Activated effector memory CD4-positive, alpha-beta T cell treated with anti-CD3 and anti-CD28 coated beads, Interleukin-2, amount 50 U/mL, for 16 hours (primary cell): ENCODE results near the gene ITSN1.
"Not testable (repeated sequence)": the region's sequence is repeated elsewhere in the genome, so short reads cannot be mapped to it uniquely, and the experiment has no call there.

ENCODE experiments used
- DNase-seq: peaks from one replicate; pipeline ENCODE4 v3.0.0-alpha.2; 2020

ITSN1 gene

DNA sequence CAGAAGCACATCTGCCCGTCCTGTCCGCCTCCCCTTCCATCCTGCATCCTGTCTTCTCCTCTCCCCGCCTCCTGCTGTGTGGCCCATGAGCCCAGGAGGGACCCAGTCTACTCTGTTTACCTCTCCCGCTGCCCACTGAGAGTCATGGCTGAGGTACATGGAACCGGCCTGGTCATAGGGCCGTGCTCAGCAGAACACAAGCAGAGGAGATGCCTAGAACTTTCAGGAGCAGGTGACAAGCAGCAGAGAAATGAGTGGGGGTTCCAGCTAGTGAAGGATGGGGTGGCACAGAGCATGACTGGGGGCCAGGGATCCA lies 202.5 kb downstream of the ITSN1 start:
- DNase-seq: no peak

DNA sequence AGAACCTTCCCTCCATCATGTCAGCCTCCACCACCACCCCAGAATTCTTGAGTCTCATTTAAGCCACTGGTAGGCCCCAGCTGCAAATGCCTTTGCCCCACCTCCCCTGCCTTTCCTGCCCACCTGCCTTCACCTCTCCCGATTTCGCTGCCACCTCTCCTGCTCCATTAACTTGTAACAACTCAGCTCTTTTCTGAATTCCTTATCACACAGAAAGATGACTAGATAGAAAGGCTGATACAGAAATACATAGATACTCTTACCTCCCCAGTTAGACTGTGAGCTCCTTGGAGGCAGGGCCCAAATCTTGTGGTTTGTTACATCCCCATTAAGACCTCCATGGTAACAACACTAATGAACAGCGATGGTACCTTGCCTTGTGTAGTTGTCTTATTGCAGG lies 203.8 kb downstream of the ITSN1 start:
- no peak for DNase-seq

DNA sequence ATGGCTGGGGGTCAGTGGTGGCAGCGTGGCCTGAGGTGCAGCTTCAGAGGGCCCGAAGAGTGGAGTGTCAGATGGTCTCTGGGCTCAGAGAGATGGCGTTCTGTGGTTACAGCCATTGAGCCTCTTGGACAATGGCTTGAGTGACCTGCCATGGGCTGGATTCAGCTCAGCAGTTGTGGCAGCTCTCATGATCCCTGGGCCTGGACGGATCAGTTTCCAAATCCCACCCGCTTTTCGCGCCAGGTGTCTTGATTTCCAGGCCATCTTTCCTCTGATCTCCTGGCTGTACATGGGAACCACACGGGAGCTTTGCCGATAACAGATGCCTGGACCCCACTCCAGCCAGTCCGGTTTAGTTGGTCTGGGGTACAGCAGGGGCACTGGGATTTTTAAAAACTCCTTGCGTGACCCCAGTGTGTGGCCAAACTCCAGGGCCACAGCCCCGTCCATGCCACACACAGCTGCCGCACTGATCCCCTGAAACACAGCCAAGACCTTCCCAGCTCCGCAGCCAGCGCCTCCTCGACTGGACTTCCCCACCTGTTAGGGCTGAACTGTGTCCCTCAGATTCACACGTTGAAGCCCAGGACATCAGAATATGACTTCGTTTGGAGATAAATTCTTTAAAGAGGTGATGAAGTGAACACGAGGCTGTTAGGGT lies 205.4 kb downstream of the ITSN1 start:
- no peak for DNase-seq

DNA sequence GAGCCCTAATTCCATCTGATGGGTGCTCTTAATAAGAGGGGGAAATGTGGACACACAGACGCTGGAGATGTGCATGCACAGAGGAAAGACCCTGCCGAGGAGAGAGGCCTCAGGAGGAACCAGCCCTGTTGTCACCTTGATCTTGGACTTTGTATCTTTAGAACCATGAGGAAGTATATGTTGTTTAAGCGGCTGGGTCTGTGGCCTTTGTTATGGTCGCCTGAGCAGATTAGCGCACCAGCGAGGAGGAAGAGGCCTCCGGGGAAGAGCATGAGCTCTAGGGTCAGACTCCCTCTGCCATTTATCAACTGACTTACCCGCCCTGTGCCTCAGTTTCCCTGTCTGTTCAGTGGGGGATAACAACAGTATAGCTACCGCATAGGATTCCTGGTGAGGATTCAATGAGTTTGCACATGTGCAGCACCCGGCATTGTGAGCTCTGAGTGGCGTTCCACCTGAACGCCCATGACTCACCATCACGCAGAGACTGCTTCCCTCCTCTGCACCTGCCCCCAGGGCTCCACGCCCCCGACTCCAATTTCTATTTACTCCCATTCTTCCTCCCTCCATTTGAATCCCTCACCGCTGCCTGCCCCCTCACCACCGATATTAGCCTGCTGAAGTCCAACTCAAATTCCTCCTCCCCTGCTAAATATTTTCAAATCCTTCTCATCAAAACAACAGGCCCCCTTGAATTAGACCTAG lies 206.1 kb downstream of the ITSN1 start:
- no peak for DNase-seq

DNA sequence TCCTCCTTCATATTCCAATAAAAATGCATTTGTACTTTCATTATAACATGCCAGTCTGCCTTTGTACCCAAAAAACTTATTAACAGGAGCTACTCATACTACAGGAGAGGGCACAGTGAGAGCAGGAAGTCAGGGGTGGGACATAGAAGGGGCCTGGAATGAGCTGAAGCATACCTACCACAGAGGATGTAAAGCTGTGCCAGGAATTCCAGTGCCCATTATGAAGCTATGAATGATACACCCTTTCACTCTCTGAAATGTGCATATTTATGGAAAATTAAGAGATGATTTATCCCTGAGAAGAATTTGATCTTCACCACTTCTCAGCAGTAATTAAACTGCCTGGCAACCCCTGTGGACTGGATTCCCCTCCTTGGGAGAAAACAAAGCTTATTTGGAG lies 207.5 kb downstream of the ITSN1 start:
- no peak for DNase-seq

DNA sequence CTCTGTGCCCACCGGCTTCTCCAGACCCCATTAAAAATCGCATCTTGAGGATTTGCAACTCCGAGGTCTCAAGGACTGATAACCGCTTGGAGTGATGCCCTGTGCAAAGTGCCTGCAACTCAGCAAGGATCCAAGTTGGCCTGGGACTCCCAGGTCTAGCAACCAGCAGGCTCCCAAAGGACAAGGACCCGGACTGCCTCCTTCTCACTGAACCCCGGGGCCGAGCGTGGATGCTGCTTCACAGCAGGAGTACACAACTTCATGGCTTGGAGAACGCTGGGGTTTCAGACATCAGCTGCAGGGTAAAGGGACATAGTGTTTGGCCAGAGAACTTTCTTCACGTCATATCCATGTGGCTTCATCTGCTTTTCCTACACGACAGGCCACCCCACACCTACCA lies 208.1 kb downstream of the ITSN1 start:
- DNase-seq: no peak

DNA sequence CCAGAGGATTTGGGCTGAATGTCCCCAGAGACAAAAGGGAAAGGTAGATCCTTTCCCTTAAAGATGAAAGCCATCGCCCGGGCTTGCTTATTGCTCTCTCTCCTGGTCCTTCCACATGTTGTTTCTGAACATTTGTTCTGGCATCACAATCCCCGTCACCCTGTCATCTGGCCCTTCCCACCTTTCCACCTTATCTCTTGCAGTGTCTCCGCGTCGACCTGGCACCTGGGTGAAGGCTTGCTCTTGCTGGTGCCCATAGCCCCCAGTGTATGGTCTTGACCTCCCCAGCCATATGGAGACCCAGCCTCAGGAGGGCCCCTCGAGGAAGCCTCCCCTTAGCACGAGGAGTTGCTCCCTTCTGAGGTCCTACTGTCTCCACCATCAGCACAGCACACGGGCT lies 208.7 kb downstream of the ITSN1 start:
- no peak for DNase-seq

DNA sequence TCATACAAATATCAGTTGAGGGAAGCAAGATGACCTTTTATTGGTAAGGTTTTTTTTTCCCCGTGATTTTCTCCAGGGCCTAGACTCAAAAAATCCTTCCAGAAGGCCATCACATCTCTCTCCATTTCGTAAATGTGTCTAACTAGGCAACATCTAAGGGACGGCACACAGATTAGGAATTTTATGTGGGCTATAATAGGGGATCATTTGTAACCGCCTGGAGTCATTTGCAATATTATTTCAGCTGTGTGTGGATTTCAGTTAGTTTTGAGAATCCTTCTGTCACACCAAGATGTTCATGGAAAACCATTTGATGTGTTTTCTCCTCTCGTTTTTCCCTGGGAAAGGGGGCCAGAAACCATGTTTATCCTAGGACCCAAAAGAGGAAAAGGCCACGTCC lies 210.2 kb downstream of the ITSN1 start:
- DNase-seq: no peak

DNA sequence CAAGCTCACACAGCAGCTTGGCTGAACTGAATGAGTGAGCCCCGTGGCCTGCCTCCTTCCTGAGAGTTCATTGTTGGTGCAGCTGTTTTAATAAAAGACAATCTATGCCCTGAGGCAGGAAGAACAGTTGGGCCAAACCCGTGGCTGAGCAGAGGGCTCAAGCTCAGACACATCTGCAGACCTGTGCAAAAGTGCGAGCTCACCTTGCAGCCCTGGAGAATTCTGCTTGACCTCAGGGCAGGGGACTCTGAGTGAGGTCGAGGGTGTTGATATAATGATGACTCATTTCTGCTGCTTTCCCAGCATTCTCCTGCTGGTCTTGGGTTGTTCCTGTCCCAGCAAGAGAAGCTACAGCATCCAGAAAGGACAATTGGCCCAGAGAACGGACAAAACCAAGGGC lies 212.3 kb downstream of the ITSN1 start:
- no peak for DNase-seq

DNA sequence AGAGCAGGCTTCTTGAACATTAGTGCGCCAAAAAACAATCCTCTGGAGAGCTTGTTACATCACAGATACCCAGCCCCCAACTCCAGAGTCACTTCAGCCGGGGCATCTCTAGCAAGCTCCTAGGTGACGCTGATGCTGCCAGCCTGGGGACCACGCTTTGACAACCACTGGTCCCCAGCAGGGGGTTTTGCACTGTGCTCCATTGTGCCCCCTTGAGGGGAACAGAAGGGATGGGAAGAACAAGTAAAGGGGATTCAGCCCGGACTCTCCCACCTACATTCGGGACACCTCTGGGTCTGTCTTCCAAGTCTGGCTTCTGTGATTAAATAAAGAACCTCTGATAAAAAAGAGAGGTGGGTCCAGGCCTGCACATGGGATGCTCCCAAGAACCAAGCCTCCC lies 212.9 kb downstream of the ITSN1 start:
- DNase-seq: no peak

DNA sequence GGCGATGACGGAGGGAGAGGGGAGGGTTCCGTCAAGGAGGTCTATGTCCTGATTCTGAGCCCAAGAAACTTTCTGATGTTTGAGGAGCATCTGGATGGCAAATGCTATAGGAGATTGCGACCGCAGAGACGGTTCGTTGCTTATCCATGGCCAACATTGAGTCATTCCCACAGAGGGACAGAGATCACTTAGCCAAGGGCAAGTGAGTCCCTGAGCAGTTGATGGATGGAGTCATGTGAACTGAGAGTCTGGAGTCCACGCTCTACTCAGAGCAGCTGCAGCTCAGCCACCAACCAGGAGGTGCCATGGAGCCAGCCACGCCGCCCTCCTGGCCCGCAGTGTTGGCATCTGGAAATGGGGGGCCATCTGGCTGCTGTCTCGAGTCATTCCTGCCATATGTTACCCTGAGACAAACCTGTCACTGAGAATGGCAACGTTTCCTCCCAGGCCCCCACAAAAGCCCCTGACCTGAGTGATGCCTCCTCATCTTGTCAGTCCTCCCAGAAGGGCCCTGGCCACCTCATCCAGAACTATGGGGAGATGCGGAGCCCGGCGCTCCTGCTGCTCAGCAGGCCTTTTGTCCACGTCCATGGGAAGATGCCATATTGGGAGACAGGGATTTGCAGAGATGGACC lies 214.7 kb downstream of the ITSN1 start:
- DNase-seq: no peak

DNA sequence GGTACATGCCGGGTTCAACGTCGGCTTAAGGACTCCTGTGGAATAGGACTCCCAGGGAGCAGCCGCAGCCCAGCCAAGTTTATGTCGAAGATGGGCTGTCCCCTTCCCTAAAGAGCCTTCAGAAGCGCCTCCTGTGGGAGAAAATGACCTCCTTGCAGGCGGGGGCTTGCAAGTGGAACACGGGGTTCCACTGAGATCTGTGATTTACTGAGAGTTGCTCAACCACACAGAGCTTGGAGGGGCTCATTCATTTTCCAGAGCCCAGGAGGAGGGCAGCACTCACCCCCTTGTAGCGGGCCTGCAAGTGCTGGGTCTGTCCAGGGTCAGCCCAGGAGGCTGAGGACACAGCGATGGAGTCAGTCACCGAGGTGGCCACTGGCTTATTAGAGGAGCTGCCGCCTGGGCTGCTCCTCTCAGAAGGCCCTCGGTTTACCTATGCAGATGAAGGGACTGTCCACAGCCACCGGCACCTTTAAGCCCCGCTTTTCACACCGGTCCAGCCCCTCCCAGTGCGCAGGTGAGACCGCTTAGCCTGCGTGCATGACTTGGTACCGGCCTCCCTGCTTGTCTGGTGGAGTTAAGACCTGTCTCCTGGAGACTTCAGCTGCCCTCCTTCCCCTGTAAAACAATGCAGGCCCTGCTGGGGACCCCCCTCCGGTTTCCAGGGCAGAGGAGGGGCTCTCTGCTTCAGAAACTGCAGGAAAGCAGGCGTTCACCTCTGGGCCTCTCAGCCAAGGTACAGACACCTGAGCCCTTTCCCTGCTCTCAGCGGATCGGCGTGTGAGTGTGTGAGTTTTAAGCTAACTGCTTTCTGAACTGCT lies 215.8 kb downstream of the ITSN1 start:
- no peak for DNase-seq

DNA sequence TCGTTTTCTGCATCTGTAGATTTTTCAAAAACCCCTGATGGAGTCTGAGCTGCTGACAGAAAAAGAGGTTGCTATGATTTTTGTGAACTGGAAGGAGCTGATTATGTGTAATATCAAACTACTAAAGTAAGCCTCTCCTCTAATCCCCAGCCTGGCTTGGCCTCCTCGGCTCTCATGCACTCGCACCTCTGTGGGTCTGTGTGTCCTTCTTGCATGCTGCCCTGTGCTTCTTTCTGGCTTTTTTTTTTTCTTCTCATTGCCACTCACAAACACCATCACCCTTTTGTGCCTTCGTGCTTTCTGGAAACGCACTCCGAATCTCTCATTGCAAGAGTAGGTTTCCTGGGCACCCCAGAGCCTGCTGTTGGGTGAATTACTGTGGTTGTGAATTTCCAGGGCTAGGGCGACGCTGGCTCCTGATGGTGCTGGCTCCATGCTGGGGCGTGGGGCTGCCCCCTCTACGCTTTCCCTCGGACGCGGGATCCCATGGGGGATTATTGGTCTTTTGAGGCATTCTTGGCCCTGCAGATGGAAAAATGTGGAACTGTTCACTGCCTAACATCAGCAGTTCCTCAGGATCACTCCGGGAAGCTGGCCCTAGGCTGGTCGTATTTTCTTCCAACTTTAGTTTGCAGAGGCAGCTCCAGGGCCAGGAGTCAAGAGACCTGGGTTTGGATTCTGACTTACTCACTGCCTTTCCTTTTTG lies 216.5 kb downstream of the ITSN1 start:
- no peak for DNase-seq

DNA sequence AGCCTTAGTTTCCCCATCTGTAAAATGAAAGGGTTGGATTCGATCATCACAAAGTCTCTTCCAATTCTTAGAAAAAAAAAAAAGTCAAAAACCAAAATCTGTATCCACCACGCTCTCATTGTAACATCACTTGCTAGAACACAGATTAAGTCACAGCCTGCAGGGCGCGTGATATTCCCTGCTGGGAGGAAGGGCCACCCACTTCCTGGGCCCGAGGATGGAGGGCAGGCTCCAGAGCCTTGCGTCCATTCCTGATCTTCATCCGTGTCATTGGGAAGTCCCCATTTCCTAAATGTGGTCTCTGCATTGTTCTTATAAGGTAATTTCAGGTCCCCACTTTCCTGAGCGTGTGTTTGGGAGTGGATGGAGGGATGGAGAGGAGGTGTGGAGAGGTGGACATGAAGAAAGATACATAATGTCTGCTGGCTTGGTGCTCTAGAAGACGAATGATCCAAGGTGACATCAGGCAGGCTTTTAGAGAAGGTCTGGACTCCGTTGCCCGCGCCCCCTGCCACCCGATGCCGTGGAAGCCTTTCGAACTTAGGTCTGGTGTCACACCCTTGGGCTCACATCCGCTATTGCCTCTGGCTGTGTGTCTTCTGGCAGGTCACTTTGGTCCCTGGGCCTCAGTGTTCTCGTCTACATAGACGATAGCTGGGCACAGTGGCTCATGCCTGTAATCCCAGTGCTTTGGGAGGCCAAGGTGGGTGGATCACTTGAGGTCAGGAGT lies 217.2 kb downstream of the ITSN1 start:
- DNase-seq: no peak

DNA sequence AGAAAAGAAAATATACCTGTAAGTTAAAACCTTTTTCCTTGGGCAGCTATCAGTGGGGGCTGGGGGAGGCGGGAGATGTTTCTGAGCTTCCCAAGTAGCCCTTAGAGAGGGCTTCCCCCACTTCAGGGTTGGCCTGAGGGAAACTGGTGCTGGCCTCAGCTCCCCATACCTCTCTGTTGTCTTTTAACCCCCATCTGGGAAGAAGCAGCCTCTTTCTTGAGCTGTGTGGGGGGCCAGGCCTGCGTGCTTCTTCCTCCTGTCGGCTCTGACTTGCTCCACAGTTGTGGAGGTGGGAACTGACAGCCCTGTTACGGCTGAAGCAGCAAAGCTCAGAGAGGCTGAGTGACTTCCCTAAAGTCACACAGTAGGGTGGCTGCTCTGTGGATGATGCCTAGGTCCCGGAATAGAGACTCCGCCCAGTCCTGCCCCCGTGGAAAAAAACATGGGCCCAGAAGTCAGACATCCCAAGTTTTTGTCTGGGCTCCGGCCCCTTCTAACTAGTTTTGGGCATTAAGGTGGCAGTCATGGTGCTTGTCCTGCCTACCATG lies 218.1 kb downstream of the ITSN1 start:
- no peak for DNase-seq

DNA sequence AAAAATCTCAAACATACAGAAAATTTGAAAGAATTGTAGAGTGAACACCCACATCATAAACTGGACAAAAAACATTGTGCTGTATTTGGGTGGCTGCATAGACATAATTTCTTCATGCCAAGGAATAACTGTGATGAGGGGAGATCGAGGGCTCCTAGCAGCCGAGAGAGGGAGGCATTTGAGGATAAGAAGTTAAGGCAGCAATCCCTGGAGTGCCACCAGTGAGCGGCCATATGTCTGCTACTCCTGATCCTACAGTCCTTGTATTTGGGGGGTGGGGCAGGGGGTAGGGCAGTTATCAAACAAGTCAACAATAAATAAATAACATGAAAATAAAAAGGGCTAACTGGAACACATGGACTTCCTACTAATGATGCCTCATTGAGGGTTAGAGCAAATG lies 218.8 kb downstream of the ITSN1 start:
- DNase-seq: no peak

DNA sequence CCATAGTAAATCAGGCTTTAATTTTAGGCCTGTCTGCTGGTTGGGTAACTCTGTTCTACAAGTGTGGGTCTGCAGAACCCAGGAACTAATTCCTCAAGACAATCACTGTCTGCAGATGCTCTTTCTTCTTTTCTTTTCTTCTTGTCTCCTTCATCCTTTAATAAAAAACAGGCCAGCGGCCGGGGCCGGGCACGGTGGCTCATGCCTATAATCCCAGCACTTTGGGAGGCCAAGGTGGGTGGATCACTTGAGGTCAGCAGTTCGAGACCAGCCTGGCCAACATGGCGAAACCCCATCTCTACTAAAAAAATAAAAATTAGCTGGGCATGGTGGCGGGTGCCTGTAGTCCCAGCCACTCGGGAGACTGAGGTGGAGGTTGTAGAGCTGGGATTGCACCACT lies 220.9 kb downstream of the ITSN1 start:
- not testable (repeated sequence) for DNase-seq

DNA sequence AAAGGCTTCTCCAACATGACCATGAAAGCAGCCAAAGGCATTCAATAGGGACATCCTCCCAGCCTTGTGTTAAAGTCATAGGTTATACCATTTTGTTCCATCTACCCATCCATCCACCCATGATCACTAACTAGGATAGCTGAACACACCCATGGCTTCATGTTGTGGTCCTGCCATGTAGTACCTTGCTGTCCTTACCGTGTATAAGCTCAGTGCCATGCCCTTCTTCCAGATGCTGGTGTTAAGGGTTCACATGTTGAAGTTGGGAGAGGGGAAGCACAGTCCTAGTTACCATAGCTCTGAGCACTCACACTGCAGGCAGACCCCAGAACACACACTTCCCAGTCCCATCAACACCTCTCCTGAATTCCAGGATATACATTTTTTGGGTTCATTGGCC lies 221.8 kb downstream of the ITSN1 start:
- DNase-seq: no peak

DNA sequence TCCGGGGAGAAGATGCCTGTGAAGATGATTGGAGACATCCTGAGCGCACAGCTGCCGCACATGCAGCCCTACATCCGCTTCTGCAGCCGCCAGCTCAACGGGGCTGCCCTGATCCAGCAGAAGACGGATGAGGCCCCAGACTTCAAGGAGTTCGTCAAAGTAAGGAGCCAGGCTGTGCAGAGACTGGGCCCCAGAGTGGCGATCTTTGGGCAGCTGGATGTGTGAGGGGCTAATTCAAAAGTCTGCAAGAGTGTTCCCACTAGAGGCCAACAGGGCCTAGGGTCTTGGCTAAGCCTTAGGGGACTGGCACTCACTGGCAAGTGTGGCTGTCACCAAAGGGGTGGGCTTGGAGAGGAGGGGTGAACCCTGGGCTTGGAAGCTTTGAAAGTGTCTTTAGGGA lies 222.9 kb downstream of the ITSN1 start:
- no peak for DNase-seq

DNA sequence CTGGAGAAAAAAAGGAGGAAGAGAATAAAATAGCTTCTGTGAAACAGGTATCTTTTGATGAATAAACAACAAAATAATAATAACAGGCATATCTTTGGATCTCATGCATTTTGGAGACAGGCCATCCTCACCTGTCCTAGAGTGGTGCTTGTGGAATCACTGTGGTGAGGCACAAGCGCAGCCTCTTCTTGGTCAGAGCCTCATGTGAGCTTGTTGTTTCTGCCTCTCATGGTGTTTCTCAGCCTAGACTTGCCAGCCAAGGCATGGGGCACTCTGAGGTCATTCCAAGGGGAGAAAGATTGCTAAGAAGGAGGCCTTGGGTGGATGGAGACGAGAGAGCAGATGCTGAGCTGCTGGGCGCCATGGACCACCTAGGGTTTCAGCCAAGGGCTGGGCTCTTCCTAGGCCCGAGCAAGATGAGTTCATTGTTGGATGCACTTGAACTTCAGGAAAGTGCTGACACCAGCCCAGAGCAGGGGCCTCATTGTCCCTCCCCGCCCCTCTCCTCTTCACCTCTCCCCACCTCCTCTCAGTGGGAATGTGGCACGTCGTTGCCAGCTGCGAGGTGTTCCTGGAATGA lies 223.8 kb downstream of the ITSN1 start:
- DNase-seq: no peak

DNA sequence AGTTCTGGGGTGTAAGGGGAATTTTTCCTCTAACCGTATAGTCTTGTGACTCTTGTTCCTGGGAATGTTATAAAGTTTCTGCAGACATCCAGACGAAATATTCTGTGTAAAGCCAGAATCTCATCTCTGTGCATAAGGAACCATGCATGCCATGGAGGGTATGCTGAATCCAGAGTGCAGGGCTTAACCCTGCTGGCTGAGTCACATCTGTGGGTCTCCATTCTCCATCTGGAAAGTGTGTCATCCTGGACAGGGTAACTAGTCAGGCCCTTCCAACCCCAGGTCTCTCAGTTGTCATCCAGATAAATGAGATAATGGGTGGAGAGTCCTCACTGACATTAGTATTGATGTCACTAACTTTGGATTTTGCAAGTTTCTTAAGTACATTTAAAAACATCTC lies 224.5 kb downstream of the ITSN1 start:
- DNase-seq: no peak

DNA sequence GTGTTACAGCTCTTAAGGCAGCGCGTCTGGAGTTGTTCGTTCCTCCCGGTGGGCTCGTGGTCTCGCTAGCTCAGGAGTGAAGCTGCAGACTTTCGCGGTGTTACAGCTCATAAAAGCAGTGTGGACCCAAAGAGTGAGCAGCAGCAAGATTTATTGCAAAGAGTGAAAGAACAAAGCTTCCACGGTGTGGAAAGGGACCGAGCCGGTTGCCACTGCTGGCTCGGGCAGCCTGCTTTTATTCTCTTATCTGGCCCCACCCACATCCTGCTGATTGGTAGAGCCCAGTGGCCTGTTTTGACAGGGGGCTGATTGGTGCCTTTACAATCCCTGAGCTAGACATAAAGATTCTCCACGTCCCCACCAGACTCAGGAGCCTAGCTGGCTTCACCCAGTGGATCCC lies 225.6 kb downstream of the ITSN1 start:
- DNase-seq: not testable (repeated sequence)
